Vagina (tissue), 2 donors: Measurements from ENCODE around the gene PHKA2. TPM values are rescaled to one million over a fixed set of nuclear protein-coding genes. Genes with fewer than 3 reads are reported as not detected.

ENCODE experiments used
- DNase-seq, 2 donors: peaks; one replicate each; pipeline ENCODE4 v3.0.0-alpha.2; 2017; ENCODE audit errors: extremely low spot score in 2 of 2
- H3K27ac ChIP-seq: fragments of 200-600 bp; sonication (generic); one replicate; pipeline ENCODE4 v1.5.1; 2019
- H3K27me3 ChIP-seq: fragments of 200-600 bp; sonication (generic); one replicate; pipeline ENCODE4 v1.5.1; 2019
- H3K36me3 ChIP-seq, 2 donors: fragments of 200-600 bp; sonication (generic); one replicate each; pipeline ENCODE4 v1.5.1; 2017 to 2019
- H3K4me1 ChIP-seq: fragments of 200-600 bp; sonication (generic); one replicate; pipeline ENCODE4 v1.5.1; 2019
- H3K4me3 ChIP-seq, 2 donors: fragments of 200-600 bp; sonication (generic); 1 replicate in 1 of 2; 2 replicates in 1 of 2; pipeline ENCODE4 v1.5.1; 2016 to 2019
- H3K9me3 ChIP-seq: fragments of 200-600 bp; sonication (generic); one replicate; pipeline ENCODE4 v1.5.1; 2019
- CTCF ChIP-seq, 3 experiments: fragments of 450-650 bp in 2 of 3; fragments of 200-600 bp in 1 of 3; sonication (generic) in 1 of 3; IDR thresholded peaks; one replicate each; pipeline ENCODE4 v1.5.1; 2017 to 2019; ENCODE audit warnings: antibody characterized with exemption in 3 of 3, mild to moderate bottlenecking in 2 of 3, moderate library complexity in 2 of 3
- POLR2A ChIP-seq, 2 donors: fragments of 450-650 bp; IDR thresholded peaks; one replicate each; pipeline ENCODE4 v1.6.1; 2017; ENCODE audit warnings: antibody characterized with exemption in 2 of 2, mild to moderate bottlenecking in 2 of 2, moderate library complexity in 2 of 2
- POLR2AphosphoS5 ChIP-seq, 2 donors: sonication (generic); formaldehyde crosslinking; IDR thresholded peaks; one replicate each; pipeline ENCODE4 v1.9.0; 2017; ENCODE audit warnings: antibody characterized with exemption in 2 of 2, mild to moderate bottlenecking in 2 of 2, low read depth in 1 of 2; ENCODE audit not compliant: insufficient read depth in 1 of 2
- intact Hi-C: fragments of 100-400 bp; cut with DNase I; formaldehyde crosslinking; loops from one replicate; pipeline ENCODE4 v1.15.1; 2023
- total RNA-seq: library from RNA; depleted of rRNA; stranded (reverse); fragments of >200 nt; gene quantifications from one replicate; pipeline ENCODE4 v1.2.3, GENCODE V29; 2016

PHKA2 gene
- total RNA-seq, 1 donor from 2014 or later: 29.5 TPM

GRCh38 chrX:19003756-19004155 lies 19.8 kb upstream of the PHKA2 start:
- Histone ChIP-seq H3K27ac (no peak overlapping the region), H3K4me1 (no peaks in the 10 kb centered on the region), H3K9me3 (no peaks in the 10 kb centered on the region), H3K4me3 (no peak overlapping the region), H3K36me3 (no peaks in the 10 kb centered on the region), H3K27me3 (no peaks in the 10 kb centered on the region)
- intact Hi-C loops: no loop called here
- no peak for DNase-seq
- no peak for TF ChIP-seq POLR2AphosphoS5 (IDR thresholded peaks at IDR 0.05; ENCODE audit: insufficient read depth in 1 of 2, low read depth in 1 of 2)
- no peak for TF ChIP-seq CTCF (IDR thresholded peaks at IDR 0.05)
- TF ChIP-seq POLR2A (IDR thresholded peaks at IDR 0.05): no peak

- no peaks in the 10 kb centered on the region for H3K36me3 ChIP-seq
- TF ChIP-seq CTCF (IDR thresholded peaks at IDR 0.05) (no peak), POLR2AphosphoS5 (IDR thresholded peaks at IDR 0.05; ENCODE audit: insufficient read depth in 1 of 2, low read depth in 1 of 2) (no peak), POLR2A (IDR thresholded peaks at IDR 0.05) (no peak)
- no peak for DNase-seq
- no peak overlapping the region for H3K4me3 ChIP-seq
- no peaks in the 10 kb centered on the region for H3K9me3 ChIP-seq
- intact Hi-C loops: no loop called here
- no peaks in the 10 kb centered on the region for H3K27me3 ChIP-seq
- no peaks in the 10 kb centered on the region for H3K4me1 ChIP-seq
- no peak overlapping the region for H3K27ac ChIP-seq
Observed at GRCh38 chrX:18998653-18999052, 14.7 kb upstream of the PHKA2 start.

GRCh38 chrX:18997916-18998315 lies 14.0 kb upstream of the PHKA2 start:
- Histone ChIP-seq H3K9me3 (no peaks in the 10 kb centered on the region), H3K36me3 (no peaks in the 10 kb centered on the region), H3K27ac (no peak overlapping the region), H3K27me3 (no peaks in the 10 kb centered on the region), H3K4me3 (no peak overlapping the region), H3K4me1 (no peaks in the 10 kb centered on the region)
- intact Hi-C loops: no loop called here
- DNase-seq: no peak
- TF ChIP-seq CTCF (IDR thresholded peaks at IDR 0.05) (no peak), POLR2AphosphoS5 (IDR thresholded peaks at IDR 0.05; ENCODE audit: insufficient read depth in 1 of 2, low read depth in 1 of 2) (no peak), POLR2A (IDR thresholded peaks at IDR 0.05) (no peak)

- Histone ChIP-seq H3K4me1 (no peaks in the 10 kb centered on the region), H3K9me3 (no peaks in the 10 kb centered on the region), H3K4me3 (no peak overlapping the region), H3K27me3 (no peaks in the 10 kb centered on the region), H3K27ac (no peak overlapping the region), H3K36me3 (no peaks in the 10 kb centered on the region)
- intact Hi-C loops: no loop called here
- no peak for TF ChIP-seq CTCF (IDR thresholded peaks at IDR 0.05)
- TF ChIP-seq POLR2AphosphoS5 (IDR thresholded peaks at IDR 0.05; ENCODE audit: insufficient read depth in 1 of 2, low read depth in 1 of 2): no peak
- no peak for DNase-seq
Observed at GRCh38 chrX:18996536-18996935, 12.6 kb upstream of the PHKA2 start.

GRCh38 chrX:18995221-18995620 lies 11.3 kb upstream of the PHKA2 start:
- Histone ChIP-seq H3K4me1 (no peaks in the 10 kb centered on the region), H3K27me3 (no peaks in the 10 kb centered on the region), H3K9me3 (no peaks in the 10 kb centered on the region), H3K27ac (no peak overlapping the region), H3K36me3 (no peaks in the 10 kb centered on the region), H3K4me3 (no peak overlapping the region)
- intact Hi-C loops: no loop called here
- DNase-seq: no peak
- TF ChIP-seq POLR2AphosphoS5 (IDR thresholded peaks at IDR 0.05; ENCODE audit: insufficient read depth in 1 of 2, low read depth in 1 of 2): no peak
- no peak for TF ChIP-seq POLR2A (IDR thresholded peaks at IDR 0.05)
- TF ChIP-seq CTCF (IDR thresholded peaks at IDR 0.05): no peak
